ENCODE measurements around the gene SAPCD2.

GRCh38 chr9:137074657-137075274, 4.4 kb upstream of the SAPCD2 start:
- TF ChIP-seq CTCF (optimal IDR thresholded peaks at IDR 0.05 in 1 of 3, IDR thresholded peaks at IDR 0.05 in 1 of 3, conservative IDR thresholded peaks at IDR 0.05 in 1 of 3; ENCODE audit: extremely low read depth in 1 of 3, insufficient read depth in 2 of 3, low read length in 3 of 3): no peak
- no peak for TF ChIP-seq EZH2 (IDR thresholded peaks at IDR 0.05; ENCODE audit: low read length)
